Effector memory CD4-positive, alpha-beta T cell (primary cell): Measurements from ENCODE around the gene MEF2C.

Experiments used
- DNase-seq, 3 donors: peaks; one replicate each; pipeline ENCODE4 v3.0.0-alpha.2; 2020
- H3K27ac ChIP-seq: 2 replicates; pipeline ENCODE4 v1.7.0; 2013; ENCODE audit warnings: mild to moderate bottlenecking, low read length, moderate library complexity; ENCODE audit not compliant: insufficient read depth, poor library complexity, severe bottlenecking
- H3K27me3 ChIP-seq: replicated peaks from 2 replicates; pipeline ENCODE4 v1.7.0; 2013; ENCODE audit warnings: mild to moderate bottlenecking, low read length; ENCODE audit not compliant: insufficient read depth, control insufficient read depth, poor library complexity, severe bottlenecking
- H3K36me3 ChIP-seq: 2 replicates; pipeline ENCODE4 v1.7.0; 2013; ENCODE audit warnings: mild to moderate bottlenecking, low read length, moderate library complexity; ENCODE audit not compliant: control insufficient read depth, insufficient read depth
- H3K4me1 ChIP-seq: 2 replicates; pipeline ENCODE4 v1.7.0; 2013; ENCODE audit warnings: low read length, mild to moderate bottlenecking; ENCODE audit not compliant: control insufficient read depth, insufficient read depth, poor library complexity, severe bottlenecking
- H3K4me3 ChIP-seq: 2 replicates; pipeline ENCODE4 v1.7.0; 2013; ENCODE audit warnings: low read length, low read depth, mild to moderate bottlenecking; ENCODE audit not compliant: insufficient read depth, poor library complexity, severe bottlenecking
- H3K9me3 ChIP-seq: 2 replicates; pipeline ENCODE4 v1.7.0; 2013; ENCODE audit warnings: mild to moderate bottlenecking, low read length, moderate library complexity; ENCODE audit not compliant: control insufficient read depth

Gene MEF2C

GRCh38 chr5:88772831-88773230 lies 110.2 kb downstream of the MEF2C start:
- Histone ChIP-seq H3K27ac (no peak overlapping the region), H3K36me3 (no peaks in the 10 kb centered on the region), H3K9me3 (no peaks in the 10 kb centered on the region), H3K27me3 (no peaks in the 10 kb centered on the region), H3K4me3 (no peak overlapping the region), H3K4me1 (no peaks in the 10 kb centered on the region)
- DNase-seq: no peak

DNA sequence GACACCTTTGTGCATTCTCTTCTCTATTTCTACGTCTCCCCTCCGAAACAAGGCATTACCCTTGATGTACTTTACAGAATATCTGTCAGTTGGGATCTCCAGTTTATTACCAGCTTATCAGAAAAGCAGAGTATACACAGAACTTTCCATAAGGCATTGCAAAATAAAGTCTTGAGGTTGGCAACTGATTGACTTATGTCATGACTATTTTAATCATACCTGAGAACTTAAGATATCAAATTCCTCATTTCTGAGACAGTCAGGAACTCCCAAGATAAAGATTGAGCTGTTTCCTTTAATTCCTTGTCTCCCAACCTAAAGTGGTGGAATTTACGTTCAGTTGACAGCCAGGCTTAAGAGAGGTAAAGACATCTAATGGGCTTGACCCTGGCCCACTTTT lies 110.9 kb downstream of the MEF2C start:
- H3K9me3 ChIP-seq: no peaks in the 10 kb centered on the region
- no peaks in the 10 kb centered on the region for H3K27me3 ChIP-seq

DNA sequence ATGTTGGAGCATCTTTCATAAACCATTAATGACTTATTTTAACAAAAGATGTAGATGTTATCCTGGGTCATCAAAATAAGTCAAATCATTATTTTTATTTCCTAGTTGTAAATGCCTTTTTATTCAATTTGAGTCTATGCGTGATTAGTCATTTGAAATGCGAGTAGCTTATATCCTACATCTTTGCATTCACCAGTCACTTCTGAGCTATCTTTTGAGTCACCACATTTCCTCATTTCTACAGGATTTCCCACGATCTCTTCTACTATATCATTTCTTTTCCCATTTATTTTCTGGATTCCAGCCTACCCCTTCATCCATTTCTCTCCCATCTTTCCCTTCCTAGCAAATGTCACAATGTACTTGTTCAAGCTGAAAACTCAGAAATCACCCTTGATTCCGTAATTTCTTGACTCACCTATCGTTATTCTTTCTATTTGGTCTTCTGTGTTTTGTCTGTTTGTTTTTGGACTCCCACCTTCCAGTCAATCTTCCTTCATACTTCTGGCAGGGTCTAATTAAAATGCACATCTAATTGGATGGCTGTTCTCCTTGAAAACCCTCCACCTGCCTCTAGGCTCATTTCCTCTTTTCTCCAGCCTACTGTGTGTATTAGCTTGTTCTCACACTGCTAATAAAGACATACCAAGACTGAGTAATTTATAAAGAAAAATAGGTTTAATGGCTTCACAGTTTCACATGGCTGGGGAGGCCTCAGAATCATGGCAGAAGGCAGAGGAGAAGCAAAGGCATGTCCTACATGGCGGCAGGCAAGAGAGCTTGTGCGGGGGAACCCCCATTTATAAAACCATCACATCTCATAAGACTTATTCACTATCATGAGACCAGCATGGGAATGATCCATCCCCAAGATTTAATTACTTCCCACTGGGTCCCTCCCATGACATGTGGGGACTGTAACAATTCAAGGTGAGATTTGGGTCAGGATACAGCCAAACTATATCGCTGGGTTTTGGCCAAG lies 112.4 kb downstream of the MEF2C start:
- H3K36me3 ChIP-seq: no peaks in the 10 kb centered on the region
- H3K27ac ChIP-seq: no peak overlapping the region
- no peaks in the 10 kb centered on the region for H3K27me3 ChIP-seq
- H3K9me3 ChIP-seq: no peaks in the 10 kb centered on the region
- no peaks in the 10 kb centered on the region for H3K4me1 ChIP-seq
- DNase-seq: no peak
- H3K4me3 ChIP-seq: no peak overlapping the region

More for the DNA sequence above, 110.9 kb downstream of the MEF2C start:
- H3K4me1 ChIP-seq: no peaks in the 10 kb centered on the region
- H3K27ac ChIP-seq: no peak overlapping the region
- DNase-seq: no peak
- H3K4me3 ChIP-seq: no peak overlapping the region
- H3K36me3 ChIP-seq: no peaks in the 10 kb centered on the region

DNA sequence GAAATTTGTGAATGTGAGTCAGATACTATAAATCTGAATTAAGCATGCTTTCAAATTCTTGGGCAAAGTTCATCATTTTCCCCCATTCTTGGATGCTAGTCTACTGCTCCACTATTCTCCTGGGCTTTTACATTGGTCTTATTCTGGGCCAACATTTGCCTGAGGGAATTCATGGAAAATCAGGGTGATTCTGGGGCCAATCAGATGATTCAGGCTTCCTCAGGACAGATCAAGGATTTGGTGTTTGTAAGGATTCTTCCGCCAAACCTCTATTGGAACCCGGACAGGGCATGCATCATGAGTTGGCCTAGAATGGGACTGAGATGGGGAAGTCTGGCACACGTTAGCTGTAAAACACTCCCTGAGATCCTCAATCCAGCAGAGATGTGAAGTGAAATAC lies 113.8 kb downstream of the MEF2C start:
- DNase-seq: no peak

GRCh38 chr5:88768411-88768810 lies 114.6 kb downstream of the MEF2C start:
- no peaks in the 10 kb centered on the region for H3K27me3 ChIP-seq
- H3K36me3 ChIP-seq: no peaks in the 10 kb centered on the region
- no peaks in the 10 kb centered on the region for H3K9me3 ChIP-seq
- no peak overlapping the region for H3K27ac ChIP-seq
- no peaks in the 10 kb centered on the region for H3K4me1 ChIP-seq
- DNase-seq: no peak
- no peak overlapping the region for H3K4me3 ChIP-seq

More for the DNA sequence above, 113.8 kb downstream of the MEF2C start:
- no peaks in the 10 kb centered on the region for H3K36me3 ChIP-seq
- H3K27me3 ChIP-seq: no peaks in the 10 kb centered on the region
- no peaks in the 10 kb centered on the region for H3K9me3 ChIP-seq
- no peaks in the 10 kb centered on the region for H3K4me1 ChIP-seq
- no peak overlapping the region for H3K27ac ChIP-seq
- H3K4me3 ChIP-seq: no peak overlapping the region

DNA sequence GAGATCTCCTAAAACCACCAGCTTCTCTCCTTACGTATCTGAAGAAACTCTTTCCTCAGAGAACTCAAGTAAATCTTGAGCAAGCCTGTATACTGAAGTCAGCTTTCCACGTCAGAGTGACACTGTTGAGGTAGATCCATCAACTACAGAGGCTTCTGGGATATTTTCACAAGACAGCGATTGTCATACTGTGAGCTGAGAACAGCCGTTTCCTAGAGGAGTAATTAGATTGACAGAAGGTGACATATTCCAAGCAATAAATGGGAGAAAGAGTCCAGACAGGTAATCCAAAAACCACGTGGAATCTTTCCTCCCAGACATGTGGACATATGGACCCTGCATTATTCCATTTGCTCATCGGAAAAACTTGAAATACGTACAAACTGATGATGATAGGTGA lies 117.2 kb downstream of the MEF2C start:
- no peak overlapping the region for H3K27ac ChIP-seq
- no peaks in the 10 kb centered on the region for H3K4me1 ChIP-seq
- no peak overlapping the region for H3K4me3 ChIP-seq
- DNase-seq: no peak
- no peaks in the 10 kb centered on the region for H3K36me3 ChIP-seq
- H3K9me3 ChIP-seq: no peaks in the 10 kb centered on the region
- no peaks in the 10 kb centered on the region for H3K27me3 ChIP-seq

GRCh38 chr5:88765171-88765570 lies 117.8 kb downstream of the MEF2C start:
- Histone ChIP-seq H3K27ac (no peak overlapping the region), H3K9me3 (no peaks in the 10 kb centered on the region), H3K36me3 (no peaks in the 10 kb centered on the region), H3K4me3 (no peak overlapping the region), H3K4me1 (no peaks in the 10 kb centered on the region), H3K27me3 (no peaks in the 10 kb centered on the region)
- no peak for DNase-seq

- Histone ChIP-seq H3K9me3 (no peaks in the 10 kb centered on the region), H3K27ac (no peak overlapping the region), H3K27me3 (no peaks in the 10 kb centered on the region), H3K36me3 (no peaks in the 10 kb centered on the region), H3K4me1 (no peaks in the 10 kb centered on the region), H3K4me3 (no peak overlapping the region)
- no peak for DNase-seq
Measured at GRCh38 chr5:88761939-88762338, 121.0 kb downstream of the MEF2C start.

- H3K27ac ChIP-seq: no peak overlapping the region
- no peaks in the 10 kb centered on the region for H3K9me3 ChIP-seq
- H3K27me3 ChIP-seq: no peaks in the 10 kb centered on the region
Measured at GRCh38 chr5:88761269-88761850, 121.6 kb downstream of the MEF2C start.

DNA sequence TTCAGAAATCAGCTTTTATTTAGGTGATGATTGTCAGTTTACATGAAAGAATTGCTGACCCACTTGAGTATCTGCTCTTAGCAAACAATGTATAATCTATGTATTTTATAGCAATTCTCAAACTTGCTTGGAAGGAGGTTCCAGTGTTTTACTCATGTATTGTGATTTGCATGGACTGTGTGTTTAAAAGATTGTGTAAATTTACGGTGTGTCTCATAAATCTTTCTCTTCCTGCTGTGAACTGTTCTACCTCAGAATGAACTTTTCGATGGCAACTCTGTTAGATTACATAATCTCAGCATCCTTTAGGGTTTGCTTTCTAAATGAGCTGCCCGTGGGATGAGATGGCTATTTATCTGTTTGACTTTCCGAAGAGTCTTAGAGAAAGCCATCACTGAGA lies 122.5 kb downstream of the MEF2C start:
- Histone ChIP-seq H3K4me3 (no peak overlapping the region), H3K27ac (no peak overlapping the region), H3K36me3 (no peaks in the 10 kb centered on the region), H3K4me1 (no peaks in the 10 kb centered on the region), H3K9me3 (no peaks in the 10 kb centered on the region), H3K27me3 (no peaks in the 10 kb centered on the region)
- DNase-seq: no peak

More at GRCh38 chr5:88761269-88761850, 121.6 kb downstream of the MEF2C start:
- Histone ChIP-seq H3K4me1 (no peaks in the 10 kb centered on the region), H3K4me3 (no peak overlapping the region), H3K36me3 (no peaks in the 10 kb centered on the region)
- no peak for DNase-seq
